GM10266 (cell line): ENCODE data around the gene SH3BP5.

Source experiments
- DNase-seq: peaks from one replicate; pipeline ENCODE4 v3.0.0; 2012; ENCODE audit errors: extremely low spot score
- TF ChIP-seq, protein P1 (sequence below): IDR thresholded peaks from 2 replicates; pipeline ENCODE4 v1.5.1; 2012; ENCODE audit warnings: mild to moderate bottlenecking, low read depth; ENCODE audit not compliant: control insufficient read depth, insufficient read depth; ENCODE audit errors: missing control alignments

Gene SH3BP5

DNA sequence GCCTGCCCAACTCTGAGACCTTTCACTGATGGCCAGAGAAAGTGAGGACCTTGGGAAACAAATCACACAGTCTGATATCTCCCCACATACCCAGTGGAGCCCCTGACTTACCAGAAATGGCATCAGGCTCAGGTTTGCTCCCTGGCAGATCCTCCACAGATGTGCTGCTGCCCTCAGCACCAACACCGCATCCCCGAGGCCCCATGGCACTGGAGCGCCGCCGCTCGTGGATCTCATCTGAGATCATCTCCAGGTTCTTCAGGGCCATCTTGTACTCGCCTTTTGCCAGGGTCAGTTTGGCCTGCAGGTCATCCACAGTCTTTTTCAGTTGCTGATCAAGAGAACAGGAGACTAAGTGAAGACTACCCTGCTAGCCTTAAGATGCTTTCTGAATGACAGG lies 73.7 kb downstream of the SH3BP5 start:
- TF ChIP-seq, protein P1, sequence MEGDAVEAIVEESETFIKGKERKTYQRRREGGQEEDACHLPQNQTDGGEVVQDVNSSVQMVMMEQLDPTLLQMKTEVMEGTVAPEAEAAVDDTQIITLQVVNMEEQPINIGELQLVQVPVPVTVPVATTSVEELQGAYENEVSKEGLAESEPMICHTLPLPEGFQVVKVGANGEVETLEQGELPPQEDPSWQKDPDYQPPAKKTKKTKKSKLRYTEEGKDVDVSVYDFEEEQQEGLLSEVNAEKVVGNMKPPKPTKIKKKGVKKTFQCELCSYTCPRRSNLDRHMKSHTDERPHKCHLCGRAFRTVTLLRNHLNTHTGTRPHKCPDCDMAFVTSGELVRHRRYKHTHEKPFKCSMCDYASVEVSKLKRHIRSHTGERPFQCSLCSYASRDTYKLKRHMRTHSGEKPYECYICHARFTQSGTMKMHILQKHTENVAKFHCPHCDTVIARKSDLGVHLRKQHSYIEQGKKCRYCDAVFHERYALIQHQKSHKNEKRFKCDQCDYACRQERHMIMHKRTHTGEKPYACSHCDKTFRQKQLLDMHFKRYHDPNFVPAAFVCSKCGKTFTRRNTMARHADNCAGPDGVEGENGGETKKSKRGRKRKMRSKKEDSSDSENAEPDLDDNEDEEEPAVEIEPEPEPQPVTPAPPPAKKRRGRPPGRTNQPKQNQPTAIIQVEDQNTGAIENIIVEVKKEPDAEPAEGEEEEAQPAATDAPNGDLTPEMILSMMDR: no peak
- no peak for DNase-seq

DNA sequence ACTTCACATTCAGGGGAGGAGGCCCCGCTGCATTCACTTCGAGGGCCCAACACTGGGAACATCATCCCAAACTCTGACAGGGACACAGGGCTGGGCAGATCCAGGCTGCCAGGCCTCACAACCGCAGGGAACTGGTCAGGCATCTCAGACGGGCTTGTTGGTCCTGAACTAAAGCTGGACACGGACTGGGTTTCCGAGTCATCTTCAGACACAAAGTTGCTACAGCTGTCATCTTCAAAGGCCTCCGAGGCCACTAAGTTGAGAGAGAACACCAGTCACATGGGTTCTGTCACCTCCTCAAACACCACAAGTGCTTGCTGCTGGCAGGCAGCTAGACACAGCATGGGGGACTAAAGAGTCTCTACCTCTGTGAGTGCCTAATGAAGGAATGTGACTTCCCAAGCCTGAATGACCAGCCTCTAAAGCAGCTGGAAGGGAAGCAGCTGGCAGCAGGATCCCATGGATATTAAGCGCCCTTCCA lies 75.5 kb downstream of the SH3BP5 start:
- DNase-seq: no peak
- TF ChIP-seq, protein P1: no peak

DNA sequence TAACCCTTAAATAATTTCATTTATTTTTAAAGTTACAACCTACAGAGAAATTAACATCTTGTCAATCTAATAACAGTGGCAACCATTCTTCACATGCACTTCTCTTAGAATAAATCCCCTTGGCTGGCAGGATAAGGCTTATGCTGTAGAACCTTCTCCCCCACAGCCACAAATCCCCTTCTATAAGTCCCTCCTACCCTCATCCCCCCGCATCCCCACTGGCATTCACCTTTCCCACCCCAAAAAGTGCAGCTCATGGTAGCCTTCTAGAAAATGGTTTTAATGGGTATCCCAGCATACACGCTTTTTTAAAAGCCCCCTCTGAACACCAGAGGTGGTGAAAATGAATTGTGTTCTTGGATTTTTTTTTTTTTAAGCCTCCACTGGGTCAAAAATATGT lies 77.2 kb downstream of the SH3BP5 start:
- DNase-seq: no peak
- TF ChIP-seq, protein P1: no peak

DNA sequence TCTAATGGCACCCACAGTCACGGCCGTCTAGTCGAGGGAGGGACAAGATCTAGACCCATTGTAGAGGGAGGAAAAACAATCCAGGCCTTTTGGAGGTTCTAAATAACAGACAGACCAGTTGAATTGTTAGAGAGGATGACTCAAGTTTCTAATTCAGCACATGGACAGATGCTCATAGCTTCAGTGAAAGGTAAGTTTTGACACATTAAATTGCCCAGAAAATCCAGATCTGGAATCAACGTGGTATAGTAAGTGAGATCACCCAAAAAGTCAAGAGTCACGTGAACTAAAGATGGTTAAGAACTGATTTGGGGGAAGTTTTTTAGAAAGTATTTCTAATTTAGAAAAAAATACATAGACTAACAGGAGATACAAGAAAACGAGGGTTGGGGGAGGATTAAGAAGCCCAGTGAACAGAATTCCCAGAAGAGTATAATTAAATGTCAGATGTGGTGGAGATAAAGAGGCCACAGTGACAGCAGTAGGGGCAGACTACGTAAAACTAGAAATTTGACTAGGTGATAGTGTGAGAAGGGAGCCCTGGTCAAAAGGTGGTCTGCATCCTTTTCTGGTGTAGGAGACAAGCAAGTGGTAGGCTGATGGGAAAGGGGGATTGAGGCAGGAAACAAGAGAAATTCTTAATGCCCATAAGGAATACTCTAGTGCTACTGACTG lies 79.2 kb downstream of the SH3BP5 start:
- TF ChIP-seq, protein P1: no peak
- DNase-seq: no peak

DNA sequence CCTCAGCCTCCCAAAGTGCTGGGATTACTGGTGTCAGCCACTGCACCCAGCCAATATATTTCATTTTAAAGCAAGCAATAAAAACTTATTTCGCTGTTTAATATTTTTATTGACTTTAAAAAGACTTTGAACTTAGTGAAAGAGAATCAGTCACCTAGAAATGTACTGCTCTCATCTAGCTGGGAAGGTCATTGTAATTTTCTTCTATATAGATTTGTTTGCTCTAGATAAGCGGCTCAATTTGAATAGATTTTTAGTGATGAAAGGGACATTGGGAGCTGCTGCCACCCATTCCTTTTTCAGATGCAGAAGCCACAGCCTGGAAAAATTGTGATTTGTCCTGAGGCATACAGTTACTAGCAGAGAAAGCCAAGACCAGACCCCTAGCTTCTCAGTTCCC lies 86.2 kb downstream of the SH3BP5 start:
- DNase-seq: no peak
- TF ChIP-seq, protein P1: no peak

DNA sequence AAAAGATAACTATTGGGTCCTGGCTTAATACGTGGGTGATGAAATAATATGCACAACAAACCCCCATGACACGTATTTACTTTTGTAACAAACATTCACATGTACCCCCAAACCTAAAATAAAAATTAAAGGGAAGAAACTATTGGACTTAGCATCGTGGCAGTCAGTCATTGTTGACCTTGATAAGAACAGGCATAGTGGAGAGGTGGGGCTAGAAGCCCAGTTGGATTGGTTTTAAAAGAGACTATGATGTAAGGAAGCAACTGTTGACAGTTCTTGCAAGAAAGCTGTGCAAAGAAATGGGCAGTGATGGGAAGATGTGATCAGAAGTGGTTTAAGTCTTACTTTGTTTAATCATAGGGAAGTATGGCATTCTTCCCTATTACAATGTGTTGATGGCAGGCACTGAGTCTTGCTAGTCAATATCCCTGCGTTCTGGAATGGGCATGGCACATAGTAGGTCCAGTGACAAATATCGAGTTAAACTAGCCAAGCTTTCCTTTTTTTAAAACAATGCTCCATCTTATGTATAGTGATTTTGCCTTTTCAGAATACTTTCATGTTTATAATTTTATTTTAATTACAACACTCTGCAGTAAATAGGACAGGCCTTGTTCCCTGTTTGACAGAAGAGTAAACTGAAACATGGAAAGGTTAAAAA lies 88.4 kb downstream of the SH3BP5 start:
- TF ChIP-seq, protein P1: no peak
- DNase-seq: no peak

DNA sequence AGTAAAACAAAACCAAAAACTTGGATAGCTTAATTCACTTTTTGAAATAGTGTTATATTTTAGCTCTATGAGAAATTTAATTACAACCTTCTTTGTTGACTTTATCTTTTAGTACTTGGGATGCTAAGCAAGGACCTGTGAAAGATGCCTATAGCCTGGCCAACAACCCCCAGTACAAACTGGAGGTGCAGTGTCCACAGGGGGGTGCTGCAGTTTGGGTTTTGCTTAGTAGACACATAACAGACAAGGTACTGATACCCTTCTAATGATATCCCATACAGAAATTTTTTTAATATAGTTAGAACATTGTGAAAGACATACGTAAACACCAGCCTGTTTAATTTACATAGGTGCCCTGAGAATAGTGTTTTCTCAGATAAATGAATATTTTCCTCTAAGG lies 91.0 kb downstream of the SH3BP5 start:
- TF ChIP-seq, protein P1: peak; percentile 33

More for the DNA sequence above, 91.0 kb downstream of the SH3BP5 start:
- no peak for DNase-seq
